Stimulated activated CD8-positive, alpha-beta memory T cell treated with anti-CD3 and anti-CD28 coated beads, Interleukin-15, amount 100 ng/mL, for 1 hour (primary cell): ENCODE measurements around the gene DNASE2B.

Experiments
- DNase-seq: peaks from one replicate; pipeline ENCODE4 v3.0.0-alpha.2; 2020; ENCODE audit warnings: low read depth

DNASE2B gene

GRCh38 chr1:84398175-84399155 lies at the start of gene DNASE2B:
Gene DNASE2B (plus strand): TSS chr1:84398484. CDS start chr1:84398565, 81 bp downstream.
- no peak for DNase-seq

GRCh38 chr1:84348759-84349158 lies 49.5 kb upstream of the DNASE2B start:
- DNase-seq = no peak

- DNase-seq = no peak
Measured at GRCh38 chr1:84350104-84350503, 48.2 kb upstream of the DNASE2B start.

DNA sequence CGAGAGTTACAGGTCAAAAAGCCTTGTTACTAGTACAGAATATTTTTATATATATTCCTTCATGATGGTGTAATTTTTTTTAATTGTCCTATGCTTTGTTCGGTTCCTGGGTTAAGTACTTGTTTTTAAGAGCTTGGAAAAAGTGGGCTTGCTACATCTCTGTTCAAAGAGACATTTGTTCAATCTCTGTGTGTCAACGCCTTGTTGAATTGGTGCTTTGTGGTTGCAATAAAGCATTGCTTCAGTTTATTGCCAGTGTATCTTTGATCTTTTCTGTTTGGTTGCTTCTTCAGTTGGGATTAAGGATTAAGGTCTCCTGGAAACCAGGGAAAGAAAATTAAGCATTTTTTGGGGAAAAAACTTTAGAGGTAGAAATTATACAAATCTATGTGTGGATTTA lies 47.7 kb upstream of the DNASE2B start:
- no peak for DNase-seq

DNA sequence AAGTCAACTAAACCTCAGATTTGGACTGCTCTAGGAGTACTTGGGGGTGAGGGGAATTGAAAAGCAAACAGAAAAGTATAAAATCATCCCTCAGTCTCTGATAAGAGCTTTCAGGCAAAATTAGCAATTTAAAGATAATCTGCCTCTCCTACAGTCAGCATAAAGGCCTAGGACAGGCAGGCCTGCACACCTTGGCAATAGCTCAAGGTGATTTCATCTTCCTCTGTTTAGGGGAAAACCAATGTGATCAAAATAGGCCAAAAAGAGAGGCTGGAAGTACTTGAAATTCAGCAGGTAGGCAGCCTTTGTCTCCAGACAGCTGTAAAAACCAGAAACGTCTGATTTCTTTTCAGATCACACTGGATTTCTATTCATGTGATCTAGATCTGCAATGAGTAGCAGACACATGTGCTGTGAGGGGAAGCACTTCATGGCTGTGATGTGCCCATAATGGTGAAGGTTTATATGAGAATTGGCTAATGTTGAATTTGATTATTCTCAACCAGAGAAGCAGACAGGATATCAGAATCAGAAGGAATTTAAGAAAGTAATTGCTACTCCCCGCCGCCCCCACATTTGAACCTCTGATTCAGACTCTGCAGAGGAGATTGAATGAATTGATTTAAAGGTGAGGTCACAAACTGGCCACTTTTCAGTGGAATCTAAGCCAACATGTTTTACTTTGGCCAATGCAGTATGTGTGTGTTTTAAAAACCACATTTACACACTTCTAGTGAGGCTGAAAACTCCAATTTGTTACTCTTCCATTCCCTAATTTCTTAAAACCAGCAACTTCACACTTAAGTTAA lies 45.8 kb upstream of the DNASE2B start:
- no peak for DNase-seq

DNA sequence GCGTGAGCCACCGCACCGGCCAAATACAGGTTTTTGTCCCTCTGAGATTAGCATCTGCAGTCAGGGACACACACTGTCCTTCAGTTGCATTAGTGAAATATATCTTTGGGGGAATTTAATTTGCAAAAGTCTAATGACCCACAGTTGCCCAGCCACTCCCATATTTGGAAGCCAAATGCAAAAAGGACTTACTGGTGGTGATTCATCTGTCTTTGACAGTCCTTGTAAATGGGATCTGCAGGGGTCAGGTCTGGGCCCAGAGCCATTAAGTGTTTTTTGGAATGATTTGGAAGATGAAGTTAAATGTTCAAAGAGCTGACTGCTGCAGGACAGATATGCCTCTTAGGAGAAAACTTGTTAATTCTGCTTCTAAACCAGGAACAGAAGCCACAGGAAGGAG lies 44.6 kb upstream of the DNASE2B start:
- DNase-seq = no peak

DNA sequence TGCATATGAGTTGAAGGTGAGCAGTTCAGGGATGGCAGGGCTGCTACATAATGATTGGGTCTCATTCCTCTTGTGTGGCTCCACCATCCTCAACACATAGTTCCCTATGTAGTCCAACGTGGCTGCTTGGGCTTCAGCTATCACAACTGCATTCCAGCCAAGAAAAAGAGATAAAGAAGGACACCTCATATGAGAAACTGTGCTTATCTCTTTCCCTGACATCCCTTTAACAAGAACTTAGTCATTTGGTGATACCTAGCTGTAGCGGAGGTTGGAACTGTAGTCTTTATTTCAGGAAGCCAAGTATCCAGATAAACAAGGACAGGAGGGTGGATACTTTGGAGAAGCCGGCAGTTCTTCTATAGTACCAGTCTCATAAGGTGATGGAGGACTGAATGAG lies 42.7 kb upstream of the DNASE2B start:
- no peak for DNase-seq

DNA sequence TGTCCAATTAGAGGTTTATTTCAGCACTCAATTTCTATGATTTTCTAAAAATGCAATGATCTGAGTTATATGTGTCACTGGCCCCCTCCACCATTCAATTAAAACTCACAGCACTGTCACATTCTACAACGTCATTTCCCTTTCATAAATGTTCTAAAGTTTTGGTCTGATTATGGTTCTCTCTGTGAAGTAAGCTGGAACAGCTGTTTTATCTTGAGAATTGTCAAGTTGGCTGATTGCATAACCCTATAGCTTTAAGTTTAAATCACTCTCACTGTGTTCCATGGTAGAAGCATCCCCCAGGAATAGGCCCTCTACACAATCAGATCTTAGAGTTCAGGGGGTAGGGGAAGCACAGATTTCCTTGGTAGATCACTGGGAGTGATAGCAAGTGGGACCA lies 41.4 kb upstream of the DNASE2B start:
- no peak for DNase-seq

DNA sequence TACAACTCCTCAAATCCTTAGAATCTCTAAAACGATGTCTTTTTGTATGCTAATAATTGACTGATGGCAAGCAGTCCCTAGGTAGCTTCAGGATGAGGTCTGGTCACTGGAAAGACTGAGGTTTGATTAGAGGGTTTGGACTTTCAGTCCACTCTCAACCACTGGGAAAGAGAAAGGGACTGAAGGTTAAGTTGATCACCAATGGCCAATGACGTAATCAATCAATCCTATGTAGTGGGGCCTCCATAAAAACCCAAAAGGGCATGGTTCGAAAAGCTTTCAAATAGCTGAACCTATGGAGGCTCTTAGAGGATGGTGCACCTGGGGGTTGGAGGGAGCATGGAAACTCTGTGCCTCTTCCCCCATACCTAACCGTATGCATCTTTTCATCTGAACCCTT lies 39.6 kb upstream of the DNASE2B start:
- no peak for DNase-seq

DNA sequence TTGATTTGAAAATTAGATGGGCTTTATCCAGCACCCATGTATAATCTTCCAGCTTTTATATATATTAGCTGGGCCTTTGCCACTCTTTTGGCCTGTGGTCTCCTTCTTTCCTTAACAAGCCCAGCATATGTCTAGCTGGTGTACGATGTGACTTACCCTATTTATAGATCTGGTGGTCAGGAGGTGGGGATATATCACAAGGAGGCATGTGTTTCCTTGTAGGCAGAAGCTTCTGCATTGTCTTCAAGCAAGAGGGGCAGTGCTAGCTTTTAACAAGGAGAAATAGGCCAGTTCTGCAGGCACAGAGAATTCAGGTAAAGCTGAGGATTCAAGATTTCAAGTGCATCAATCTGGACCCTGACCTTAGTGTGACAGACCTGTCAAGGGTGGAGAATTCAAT lies 38.0 kb upstream of the DNASE2B start:
- no peak for DNase-seq

- DNase-seq = no peak
Measured at GRCh38 chr1:84361796-84362195, 36.5 kb upstream of the DNASE2B start.

DNA sequence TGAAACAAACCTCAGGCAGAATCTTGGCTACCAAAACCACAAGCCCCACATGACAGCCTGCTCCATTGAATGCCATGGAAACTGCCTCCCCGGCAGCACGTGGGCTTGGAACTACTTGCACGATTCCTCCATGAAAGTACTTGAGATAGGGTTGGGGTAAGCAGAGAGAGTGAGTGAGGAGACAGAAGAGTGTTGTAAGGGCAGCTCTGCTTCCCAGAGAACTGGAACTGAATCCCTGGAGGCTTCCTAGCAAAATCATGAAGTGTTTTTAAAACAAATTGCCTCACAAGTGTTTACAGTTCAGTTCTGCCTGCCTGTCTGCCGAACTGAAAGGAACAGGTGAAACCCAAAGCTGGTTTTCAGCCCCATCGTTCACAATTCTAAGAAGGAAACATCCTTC lies 35.3 kb upstream of the DNASE2B start:
- DNase-seq = no peak

GRCh38 chr1:84363622-84364021 lies 34.7 kb upstream of the DNASE2B start:
- DNase-seq = no peak

- DNase-seq = no peak
Measured at GRCh38 chr1:84365225-84366221, 32.8 kb upstream of the DNASE2B start.

- DNase-seq = no peak
Measured at GRCh38 chr1:84366786-84367185, 31.5 kb upstream of the DNASE2B start.

DNA sequence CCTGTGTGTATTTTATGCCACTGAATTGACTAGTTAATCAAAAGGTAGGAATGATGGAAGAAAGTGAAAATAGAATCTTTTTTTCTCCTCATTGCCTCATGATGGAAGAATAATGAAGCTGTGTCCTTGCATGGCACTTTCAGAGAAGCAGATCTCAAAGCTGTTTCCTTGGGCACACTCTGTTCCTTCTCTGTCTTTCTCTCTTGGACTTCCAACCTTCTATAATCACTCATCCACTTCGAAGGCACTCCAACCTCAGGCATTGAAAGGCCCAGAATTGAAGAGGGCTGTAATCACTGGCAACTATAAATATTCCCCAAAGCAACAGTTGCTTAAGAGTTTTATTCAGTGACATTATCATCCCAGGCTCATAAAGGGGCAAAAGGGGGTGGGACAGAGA lies 31.1 kb upstream of the DNASE2B start:
- no peak for DNase-seq

GRCh38 chr1:84368441-84368840 lies 29.8 kb upstream of the DNASE2B start:
- DNase-seq = no peak

- no peak for DNase-seq
Measured at GRCh38 chr1:84370266-84370665, 28.0 kb upstream of the DNASE2B start.

DNA sequence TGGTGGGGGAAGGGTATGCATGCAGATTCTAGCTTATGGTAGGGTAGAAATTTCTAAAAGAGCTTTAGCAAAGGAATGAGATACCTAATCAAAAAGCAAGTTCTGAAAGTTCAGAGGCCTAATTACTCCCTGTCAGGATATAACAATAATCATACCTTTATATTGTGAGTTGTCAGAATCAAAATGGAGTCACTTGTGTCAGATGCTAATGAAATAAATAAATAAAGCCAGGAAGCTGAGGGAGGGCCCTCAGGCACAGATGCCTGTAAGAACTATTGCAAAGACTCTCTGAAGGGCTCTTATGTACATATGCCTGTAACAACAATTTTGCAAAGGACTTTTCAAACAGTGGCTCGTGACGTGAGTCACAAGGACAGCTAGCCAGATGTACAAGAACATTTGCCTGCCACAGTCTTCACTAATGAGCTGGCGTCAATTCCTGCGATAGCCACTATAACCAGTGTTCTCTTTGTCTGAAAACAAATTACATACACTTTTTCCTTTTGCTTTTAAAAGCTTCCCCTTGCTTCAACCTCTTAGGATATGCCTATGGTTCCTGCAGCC lies 27.4 kb upstream of the DNASE2B start:
- no peak for DNase-seq

GRCh38 chr1:84373436-84374141 lies 24.7 kb upstream of the DNASE2B start:
- DNase-seq = no peak
